Gastrocnemius medialis (tissue), 4 donors: ENCODE results near the gene CRYL1. TPM values are rescaled to one million over a fixed set of nuclear protein-coding genes. Genes with fewer than 3 reads are reported as not detected.

Experiments
- ATAC-seq, 2 donors: fragments of 150-250 bp; one replicate each; pipeline ENCODE4 v1.9.1; 2016
- DNase-seq, 2 donors: peaks; one replicate each; pipeline ENCODE4 v3.0.0-alpha.2; 2019
- H3K27ac ChIP-seq, 4 donors: fragments of 200-600 bp; sonication (generic); 1 replicate in 1 of 4; 2 replicates in 3 of 4; pipeline ENCODE4 v1.5.1; 2016 to 2018; ENCODE audit warnings: mild to moderate bottlenecking in 2 of 4, moderate library complexity in 1 of 4
- H3K27me3 ChIP-seq, 3 donors: fragments of 200-600 bp; sonication (generic) in 2 of 3; 1 replicate in 1 of 3; 2 replicates in 2 of 3; pipeline versions ENCODE4 v1.5.1 to v1.6.0; 2016 to 2019; ENCODE audit warnings: mild to moderate bottlenecking in 1 of 3, moderate library complexity in 1 of 3
- H3K36me3 ChIP-seq, 2 donors: fragments of 200-600 bp; sonication (generic) in 1 of 2; one replicate each; pipeline ENCODE4 v1.5.1; 2017 to 2018
- H3K4me1 ChIP-seq, 2 donors: fragments of 200-600 bp; sonication (generic) in 1 of 2; one replicate each; pipeline ENCODE4 v1.5.1; 2016 to 2017; ENCODE audit warnings: mild to moderate bottlenecking in 2 of 2
- H3K4me3 ChIP-seq, 4 donors: fragments of 200-600 bp; sonication (generic) in 3 of 4; 1 replicate in 1 of 4; 2 replicates in 3 of 4; pipeline ENCODE4 v1.5.1; 2016 to 2019; ENCODE audit warnings: mild to moderate bottlenecking in 2 of 4
- H3K9me3 ChIP-seq, 3 donors: fragments of 200-600 bp; sonication (generic) in 2 of 3; 1 replicate in 1 of 3; 2 replicates in 2 of 3; pipeline ENCODE4 v1.5.1; 2016 to 2019
- POLR2A ChIP-seq, 2 donors: fragments of 450-650 bp; IDR thresholded peaks; one replicate each; pipeline ENCODE4 v1.6.1; 2017; ENCODE audit warnings: antibody characterized with exemption in 2 of 2, mild to moderate bottlenecking in 2 of 2, moderate library complexity in 2 of 2
- in situ Hi-C, 4 donors: fragments of 200-750 bp; cut with MboI; loops; one replicate each; pipeline versions ENCODE4 v1.15.0 to v1.8.0; 2017; ENCODE audit warnings: low sequenced_read_pairs in 4 of 4
- intact Hi-C: fragments of 100-400 bp; cut with DNase I; formaldehyde crosslinking; loops from one replicate; pipeline ENCODE4 v1.15.1; 2023; ENCODE audit warnings: low total_unique reads
- total RNA-seq, 4 donors: library from RNA; depleted of rRNA; stranded (reverse); fragments of >200 nt; gene quantifications; one replicate each; pipeline versions ENCODE4 v1.1.0 to v1.2.3, GENCODE V29; 2016
- TF ChIP-seq, protein P1 (sequence below), 5 experiments: fragments of 450-650 bp in 3 of 5; fragments of 200-600 bp in 2 of 5; sonication (generic) in 2 of 5; IDR thresholded peaks in 4 of 5; conservative IDR thresholded peaks in 1 of 5; 1 replicate in 4 of 5; 2 replicates in 1 of 5; pipeline ENCODE4 v1.5.1; 2016 to 2019; ENCODE audit warnings: antibody characterized with exemption in 5 of 5, mild to moderate bottlenecking in 3 of 5, moderate library complexity in 3 of 5

The CRYL1 gene
- total RNA-seq, 4 donors from 2014 or later: 11.0 to 17.4 (median 15.7) TPM

DNA sequence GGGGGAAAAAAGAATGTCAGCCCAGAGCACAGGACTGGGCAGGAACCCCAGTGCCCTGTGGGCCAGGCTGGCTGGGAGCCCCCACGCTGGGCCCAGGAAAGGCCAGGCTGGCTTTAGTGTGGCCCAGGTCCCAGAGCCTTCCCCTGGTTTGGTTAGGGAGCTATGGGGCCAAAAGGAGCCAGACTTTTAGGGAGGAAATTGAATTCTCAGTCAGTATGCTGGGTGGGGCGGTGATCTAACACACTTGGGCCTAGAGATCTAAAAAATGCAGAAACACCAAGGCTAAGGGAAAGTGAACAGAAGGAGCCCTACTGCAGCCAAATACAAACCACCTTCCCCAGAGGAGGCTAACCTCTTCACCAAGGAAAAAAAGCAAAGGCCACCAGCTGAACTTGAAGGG is 137.5 kb downstream of the CRYL1 start:
- Histone ChIP-seq H3K9me3 (no peaks in the 10 kb centered on the region), H3K4me1 (no peaks in the 10 kb centered on the region), H3K27me3 (no peaks in the 10 kb centered on the region), H3K36me3 (no peaks in the 10 kb centered on the region), H3K27ac (no peak overlapping the region), H3K4me3 (no peak overlapping the region)
- in situ Hi-C loops: no loop called here
- TF ChIP-seq POLR2A (IDR thresholded peaks at IDR 0.05): no peak
- TF ChIP-seq, protein P1, sequence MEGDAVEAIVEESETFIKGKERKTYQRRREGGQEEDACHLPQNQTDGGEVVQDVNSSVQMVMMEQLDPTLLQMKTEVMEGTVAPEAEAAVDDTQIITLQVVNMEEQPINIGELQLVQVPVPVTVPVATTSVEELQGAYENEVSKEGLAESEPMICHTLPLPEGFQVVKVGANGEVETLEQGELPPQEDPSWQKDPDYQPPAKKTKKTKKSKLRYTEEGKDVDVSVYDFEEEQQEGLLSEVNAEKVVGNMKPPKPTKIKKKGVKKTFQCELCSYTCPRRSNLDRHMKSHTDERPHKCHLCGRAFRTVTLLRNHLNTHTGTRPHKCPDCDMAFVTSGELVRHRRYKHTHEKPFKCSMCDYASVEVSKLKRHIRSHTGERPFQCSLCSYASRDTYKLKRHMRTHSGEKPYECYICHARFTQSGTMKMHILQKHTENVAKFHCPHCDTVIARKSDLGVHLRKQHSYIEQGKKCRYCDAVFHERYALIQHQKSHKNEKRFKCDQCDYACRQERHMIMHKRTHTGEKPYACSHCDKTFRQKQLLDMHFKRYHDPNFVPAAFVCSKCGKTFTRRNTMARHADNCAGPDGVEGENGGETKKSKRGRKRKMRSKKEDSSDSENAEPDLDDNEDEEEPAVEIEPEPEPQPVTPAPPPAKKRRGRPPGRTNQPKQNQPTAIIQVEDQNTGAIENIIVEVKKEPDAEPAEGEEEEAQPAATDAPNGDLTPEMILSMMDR (IDR thresholded peaks at IDR 0.05 in 4 of 5, conservative IDR thresholded peaks at IDR 0.05 in 1 of 5): no peak
- no peak for DNase-seq
- no peak for ATAC-seq
- intact Hi-C loops: no loop called here

DNA sequence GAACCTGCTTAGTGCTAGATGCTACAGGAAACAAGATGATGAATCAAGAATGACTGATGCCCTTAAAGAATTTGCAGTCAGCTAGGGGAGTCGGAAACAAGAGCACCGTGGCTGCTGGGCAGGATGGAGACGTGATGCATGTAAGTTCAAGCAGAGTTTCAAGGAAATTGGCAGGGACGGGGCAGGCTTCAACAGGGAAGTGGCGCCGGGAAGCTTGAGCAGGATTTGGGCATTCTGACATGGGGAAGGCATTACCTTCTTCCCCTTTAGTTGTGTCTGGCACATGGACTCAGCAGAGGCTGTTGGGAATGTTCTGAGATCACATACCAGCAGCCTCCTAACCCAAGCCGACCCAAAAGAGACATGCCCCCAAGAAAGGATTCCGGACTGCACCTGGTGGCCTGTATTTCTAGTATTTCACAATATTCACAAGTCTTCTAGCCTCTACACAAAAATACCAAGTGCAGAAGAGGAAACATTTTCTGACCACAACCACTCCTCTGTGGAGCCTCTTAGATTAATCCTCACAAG is 138.2 kb downstream of the CRYL1 start:
- in situ Hi-C loops: no loop called here
- intact Hi-C loops: no loop called here
- TF ChIP-seq, protein P1 (IDR thresholded peaks at IDR 0.05 in 4 of 5, conservative IDR thresholded peaks at IDR 0.05 in 1 of 5): no peak
- no peak for TF ChIP-seq POLR2A (IDR thresholded peaks at IDR 0.05)
- no peaks in the 10 kb centered on the region for H3K36me3 ChIP-seq
- DNase-seq (no peak), ATAC-seq (no peak)
- no peaks in the 10 kb centered on the region for H3K9me3 ChIP-seq
- no peak overlapping the region for H3K27ac ChIP-seq
- no peaks in the 10 kb centered on the region for H3K4me1 ChIP-seq
- H3K27me3 ChIP-seq: no peaks in the 10 kb centered on the region
- H3K4me3 ChIP-seq: no peak overlapping the region

DNA sequence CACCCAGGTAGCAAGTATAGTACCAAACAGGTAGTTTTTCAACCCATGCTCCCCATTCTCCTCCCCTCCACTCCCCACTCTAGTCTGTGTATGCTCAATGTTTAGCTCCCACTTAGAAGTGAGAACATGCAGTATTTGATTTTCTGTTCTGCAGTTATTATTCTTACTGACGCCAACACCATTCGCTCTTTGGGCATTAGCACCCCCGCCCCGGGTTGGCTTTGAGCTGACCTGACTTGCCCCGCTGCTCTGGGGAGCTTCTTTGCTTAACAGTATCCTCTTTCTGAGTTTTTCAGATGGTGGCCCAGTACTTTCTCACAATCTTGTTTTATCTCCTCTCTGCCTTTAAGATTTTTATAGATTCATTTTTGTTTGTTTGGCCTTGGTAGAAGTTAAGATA is 138.7 kb downstream of the CRYL1 start:
- no peak overlapping the region for H3K4me3 ChIP-seq
- DNase-seq (no peak), ATAC-seq (no peak)
- in situ Hi-C loops (no loop called here), intact Hi-C loops (no loop called here)
- no peak for TF ChIP-seq POLR2A (IDR thresholded peaks at IDR 0.05)
- TF ChIP-seq, protein P1 (IDR thresholded peaks at IDR 0.05 in 4 of 5, conservative IDR thresholded peaks at IDR 0.05 in 1 of 5): no peak
- H3K27me3 ChIP-seq: no peaks in the 10 kb centered on the region
- H3K4me1 ChIP-seq: no peaks in the 10 kb centered on the region
- no peaks in the 10 kb centered on the region for H3K9me3 ChIP-seq
- H3K27ac ChIP-seq: no peak overlapping the region
- no peaks in the 10 kb centered on the region for H3K36me3 ChIP-seq

DNA sequence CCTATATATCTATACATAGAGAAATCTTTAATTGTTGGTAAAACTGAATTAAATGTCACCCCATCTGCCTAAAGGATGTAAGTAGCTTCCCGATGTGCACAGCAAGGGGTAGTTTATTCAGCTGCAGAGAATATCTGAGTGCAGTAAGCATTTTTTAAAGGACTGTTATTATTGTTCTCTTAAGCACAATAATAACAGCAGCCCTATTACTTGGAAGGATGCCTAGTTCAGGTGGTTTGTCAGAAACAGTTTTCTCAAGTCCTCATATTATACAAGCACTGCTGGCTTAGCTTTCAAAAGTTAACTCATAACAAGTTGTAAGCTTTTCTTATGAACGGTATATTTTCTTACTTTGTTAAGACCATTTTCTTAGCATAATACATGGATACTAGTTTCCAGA is 142.6 kb downstream of the CRYL1 start:
- Histone ChIP-seq H3K36me3 (no peaks in the 10 kb centered on the region), H3K9me3 (no peaks in the 10 kb centered on the region), H3K27ac (no peak overlapping the region), H3K4me1 (no peaks in the 10 kb centered on the region), H3K4me3 (no peak overlapping the region), H3K27me3 (no peaks in the 10 kb centered on the region)
- no peak for ATAC-seq
- no peak for DNase-seq
- TF ChIP-seq, protein P1 (IDR thresholded peaks at IDR 0.05 in 4 of 5, conservative IDR thresholded peaks at IDR 0.05 in 1 of 5): no peak
- no peak for TF ChIP-seq POLR2A (IDR thresholded peaks at IDR 0.05)
- in situ Hi-C loops: no loop called here
- intact Hi-C loops: no loop called here

DNA sequence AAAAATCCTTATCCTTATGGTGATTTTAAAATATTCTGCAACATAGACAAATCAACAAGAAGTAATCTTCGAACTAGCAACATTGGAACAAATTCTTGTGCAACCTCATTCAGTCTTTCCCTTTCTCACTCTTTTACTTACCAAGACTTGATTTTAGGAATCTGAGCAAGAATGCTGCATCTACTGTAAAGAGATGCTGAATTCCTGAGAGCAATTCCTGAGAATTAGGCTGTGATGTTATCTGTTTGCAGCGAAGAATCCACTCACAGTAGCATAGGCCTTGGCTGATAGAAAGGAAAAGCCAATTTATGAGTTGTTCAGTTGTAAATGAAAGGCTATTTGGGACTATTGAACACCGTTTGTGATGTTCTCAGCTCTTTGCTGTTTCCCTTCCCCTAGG is 144.3 kb downstream of the CRYL1 start:
- TF ChIP-seq, protein P1 (IDR thresholded peaks at IDR 0.05 in 4 of 5, conservative IDR thresholded peaks at IDR 0.05 in 1 of 5): no peak
- TF ChIP-seq POLR2A (IDR thresholded peaks at IDR 0.05): no peak
- H3K4me3 ChIP-seq: no peak overlapping the region
- no peaks in the 10 kb centered on the region for H3K27me3 ChIP-seq
- no peak for DNase-seq
- no peaks in the 10 kb centered on the region for H3K36me3 ChIP-seq
- no peak for ATAC-seq
- H3K4me1 ChIP-seq: no peaks in the 10 kb centered on the region
- H3K27ac ChIP-seq: no peak overlapping the region
- no peaks in the 10 kb centered on the region for H3K9me3 ChIP-seq
- in situ Hi-C loops (no loop called here), intact Hi-C loops (no loop called here)
